Caco-2 (cell line): ENCODE results near the gene BICDL2. TPM values are rescaled to one million over a fixed set of nuclear protein-coding genes. Genes with fewer than 3 reads are reported as not detected.
"Not testable (repeated sequence)": the region's sequence is repeated elsewhere in the genome, so short reads cannot be mapped to it uniquely, and the experiment has no call there.

ENCODE experiments used
- BruUV-seq: library from RNA; stranded (reverse); fragments of 400-500 nt; replicated peaks from 2 replicates; lab custom pipeline; 2021; lab: Mats Ljungman, UMichigan
- CTCF ChIA-PET: fragments of 300-600 bp; sonication (Branson Sonifier 250); formaldehyde crosslinking; loops from one replicate; lab custom pipeline; 2022; ENCODE audit warnings: antibody characterized with exemption; lab: Charles Lee
- POLR2A ChIA-PET: fragments of 300-600 bp; sonication (Branson Sonifier 250); formaldehyde crosslinking; loops from one replicate; lab custom pipeline; 2022; ENCODE audit warnings: antibody characterized with exemption; lab: Charles Lee
- DNase-seq, 2 experiments: peaks; one replicate each; pipeline versions ENCODE4 v3.0.0 to v3.0.0-alpha.2; 2020 to 2022
- H3K27me3 ChIP-seq: replicated peaks from 2 replicates; pipeline ENCODE4 v1.6.0; 2011; ENCODE audit warnings: low read length; ENCODE audit not compliant: control insufficient read depth, insufficient read depth
- H3K36me3 ChIP-seq: 2 replicates; pipeline ENCODE4 v1.5.1; 2011; ENCODE audit warnings: low read length; ENCODE audit not compliant: control insufficient read depth, insufficient read depth
- H3K4me1 ChIP-seq: fragments of 250-450 bp; sonication (Bioruptor Pico); 2 replicates; pipeline ENCODE4 v1.5.1; 2020; ENCODE audit warnings: mild to moderate bottlenecking
- H3K4me3 ChIP-seq: 2 replicates; pipeline ENCODE4 v1.5.1; 2011; ENCODE audit warnings: low read depth, mild to moderate bottlenecking, control low read depth, low read length
- H3K9me3 ChIP-seq: fragments of 250-450 bp; sonication (Bioruptor Pico); 2 replicates; pipeline ENCODE4 v1.5.1; 2020; ENCODE audit warnings: mild to moderate bottlenecking, moderate library complexity
- H3K27ac Mint-ChIP-seq: one replicate; pipeline ENCODE4 v1.8.0; 2022; ENCODE audit warnings: mixed read lengths; ENCODE audit not compliant: unreplicated experiment
- H3K27me3 Mint-ChIP-seq: one replicate; pipeline ENCODE4 v1.8.0; 2022; ENCODE audit warnings: mixed read lengths; ENCODE audit not compliant: insufficient read depth, unreplicated experiment
- H3K36me3 Mint-ChIP-seq: one replicate; pipeline ENCODE4 v1.8.0; 2022; ENCODE audit warnings: mild to moderate bottlenecking, mixed read lengths; ENCODE audit not compliant: insufficient read depth, unreplicated experiment
- H3K4me1 Mint-ChIP-seq: one replicate; pipeline ENCODE4 v1.8.0; 2022; ENCODE audit warnings: low read depth, mixed read lengths; ENCODE audit not compliant: unreplicated experiment
- H3K4me3 Mint-ChIP-seq: one replicate; pipeline ENCODE4 v1.8.0; 2022; ENCODE audit warnings: mild to moderate bottlenecking, moderate library complexity, mixed read lengths; ENCODE audit not compliant: unreplicated experiment
- H3K9me3 Mint-ChIP-seq: one replicate; pipeline ENCODE4 v1.8.0; 2022; ENCODE audit warnings: mixed read lengths; ENCODE audit not compliant: unreplicated experiment
- CTCF ChIP-seq, 2 experiments: fragments of 200-600 bp in 1 of 2; IDR thresholded peaks; 1 replicate in 1 of 2; 2 replicates in 1 of 2; pipeline versions ENCODE4 v1.5.1 to v1.8.0; 2011 to 2022; ENCODE audit warnings: antibody characterized with exemption in 1 of 2, control low read depth in 1 of 2, inconsistent platforms in 1 of 2, low read depth in 1 of 2, low read length in 1 of 2, mild to moderate bottlenecking in 1 of 2, moderate library complexity in 1 of 2; ENCODE audit not compliant: insufficient read depth in 1 of 2, severe bottlenecking in 1 of 2, unreplicated experiment in 1 of 2
- intact Hi-C: fragments of 100-400 bp; cut with micrococcal nuclease; formaldehyde crosslinking; loops from one replicate; pipeline ENCODE4 v1.10.0; 2022; ENCODE audit not compliant: unreplicated experiment
- total RNA-seq: library from RNA; stranded (reverse); gene quantifications from 2 replicates; pipeline ENCODE4 v1.2.3, GENCODE V29; 2022

Gene BICDL2
- total RNA-seq, 1 experiment from 2014 or later: 10.6 TPM

GRCh38 chr16:3074860-3075522, 38.2 kb upstream of the BICDL2 start:
- H3K27me3 Mint-ChIP-seq: peaks cover 12% of the 10 kb centered on the region
- peaks cover 9% of the 10 kb centered on the region for H3K4me1 Mint-ChIP-seq
- CTCF ChIA-PET: interaction anchor here (0.6 to 0.7 kb wide), 3 partner anchors 23 to 83 kb away, joined by 3 to 12 read pairs (median 3); no protein-coding TSS in a partner anchor

GRCh38 chr16:3073448-3073847, 36.7 kb upstream of the BICDL2 start:
- peaks cover 8% of the 10 kb centered on the region for H3K27me3 Mint-ChIP-seq
- POLR2A ChIA-PET: no interaction called here
- no TSS peak for BruUV-seq

More at GRCh38 chr16:3074860-3075522, 38.2 kb upstream of the BICDL2 start:
- no peak overlapping the region for H3K4me3 Mint-ChIP-seq
- peaks cover 6% of the 10 kb centered on the region for H3K36me3 Mint-ChIP-seq
- no peaks in the 10 kb centered on the region for H3K4me1 ChIP-seq
- BruUV-seq: no TSS peak
- H3K9me3 Mint-ChIP-seq: no peaks in the 10 kb centered on the region
- no peak for TF ChIP-seq CTCF (IDR thresholded peaks at IDR 0.05; ENCODE audit: insufficient read depth in 1 of 2, low read depth in 1 of 2, low read length in 1 of 2, severe bottlenecking in 1 of 2, unreplicated experiment in 1 of 2)
- POLR2A ChIA-PET: interaction anchor here (0.6 to 0.7 kb wide), 3 partner anchors 43 to 60 kb away, joined by 4 to 12 read pairs (median 5); no protein-coding TSS in a partner anchor
- H3K27ac Mint-ChIP-seq: no peak overlapping the region
- H3K9me3 ChIP-seq: no peaks in the 10 kb centered on the region
- no peaks in the 10 kb centered on the region for H3K27me3 ChIP-seq
- H3K4me3 ChIP-seq: no peak overlapping the region
- H3K36me3 ChIP-seq: no peaks in the 10 kb centered on the region
- intact Hi-C loops: no loop called here
- DNase-seq: no peak

GRCh38 chr16:3072576-3073263, 36.0 kb upstream of the BICDL2 start:
- BruUV-seq, CTCF ChIA-PET, POLR2A ChIA-PET, H3K4me3 Mint-ChIP-seq, intact Hi-C loops, H3K4me1 ChIP-seq, H3K4me3 ChIP-seq, H3K27me3 Mint-ChIP-seq, H3K36me3 Mint-ChIP-seq, H3K27me3 ChIP-seq, H3K9me3 ChIP-seq, H3K27ac Mint-ChIP-seq, H3K4me1 Mint-ChIP-seq, DNase-seq, H3K9me3 Mint-ChIP-seq, H3K36me3 ChIP-seq: not testable (repeated sequence)

More at GRCh38 chr16:3073448-3073847, 36.7 kb upstream of the BICDL2 start:
- CTCF ChIA-PET: no interaction called here
- Mint-ChIP-seq H3K9me3 (no peaks in the 10 kb centered on the region), H3K4me1 (peaks cover 9% of the 10 kb centered on the region), H3K36me3 (peaks cover 6% of the 10 kb centered on the region), H3K4me3 (no peak overlapping the region), H3K27ac (no peak overlapping the region)
- H3K27me3 ChIP-seq: no peaks in the 10 kb centered on the region
- no peak for TF ChIP-seq CTCF (IDR thresholded peaks at IDR 0.05; ENCODE audit: insufficient read depth in 1 of 2, low read depth in 1 of 2, low read length in 1 of 2, severe bottlenecking in 1 of 2, unreplicated experiment in 1 of 2)
- H3K4me1 ChIP-seq: no peaks in the 10 kb centered on the region
- DNase-seq: no peak
- no peaks in the 10 kb centered on the region for H3K9me3 ChIP-seq
- intact Hi-C loops: no loop called here
- no peaks in the 10 kb centered on the region for H3K36me3 ChIP-seq
- no peak overlapping the region for H3K4me3 ChIP-seq

- H3K36me3 ChIP-seq, H3K4me1 Mint-ChIP-seq, H3K4me3 ChIP-seq, DNase-seq, H3K27ac Mint-ChIP-seq, intact Hi-C loops, H3K27me3 ChIP-seq, H3K9me3 Mint-ChIP-seq, CTCF ChIA-PET, H3K4me1 ChIP-seq, H3K4me3 Mint-ChIP-seq, H3K36me3 Mint-ChIP-seq, H3K9me3 ChIP-seq, H3K27me3 Mint-ChIP-seq, BruUV-seq, POLR2A ChIA-PET: not testable (repeated sequence)
Observed at GRCh38 chr16:3072148-3072547, 35.4 kb upstream of the BICDL2 start.
